DMS153 treated with DMSO at 0.1 percent for 48 hours (cell line): ENCODE data around the gene ETV7.

Experiments used
- DNase-seq: peaks from one replicate; lab custom pipeline; 2025; ENCODE audit not compliant: unreplicated experiment; lab: John Stamatoyannopoulos, UW

Gene ETV7

GRCh38 chr6:36324715-36325114, 62.8 kb downstream of the ETV7 start:
- no peak for DNase-seq

- DNase-seq, result no peak
These were observed 63.3 kb downstream of the ETV7 start for GRCh38 chr6:36324191-36324590.

- no peak for DNase-seq
These were observed 64.4 kb downstream of the ETV7 start for GRCh38 chr6:36323062-36323461.

- DNase-seq, result no peak
These were observed 64.9 kb downstream of the ETV7 start for GRCh38 chr6:36322591-36322990.

GRCh38 chr6:36320475-36320874, 67.0 kb downstream of the ETV7 start:
- peak; percentile 27 for DNase-seq

- DNase-seq, result no peak
These were observed 67.6 kb downstream of the ETV7 start for GRCh38 chr6:36319821-36320220.

- DNase-seq, result peak; percentile 61
These were observed 68.1 kb downstream of the ETV7 start for GRCh38 chr6:36319436-36319762.

- DNase-seq, result no peak
These were observed 68.6 kb downstream of the ETV7 start for GRCh38 chr6:36318690-36319435.

- no peak for DNase-seq
These were observed 69.8 kb downstream of the ETV7 start for GRCh38 chr6:36317623-36318022.
